Activated CD4-positive, alpha-beta memory T cell treated with anti-CD3 and anti-CD28 coated beads, Interleukin-2, amount 10 ng/mL, durations not matched to agents 7 days and 5 days (primary cell): ENCODE data around the gene MYOD1. TPM values are rescaled to one million over a fixed set of nuclear protein-coding genes. Genes with fewer than 3 reads are reported as not detected.

ENCODE experiments used
- CTCF ChIA-PET: fragments of 350-600 bp; sonication (Branson Sonifier 250); formaldehyde crosslinking; loops from one replicate; lab custom pipeline; 2021; ENCODE audit warnings: antibody characterized with exemption, inconsistent platforms; lab: Charles Lee
- POLR2A ChIA-PET: fragments of 350-600 bp; sonication (Branson Sonifier 250); formaldehyde crosslinking; loops from one replicate; lab custom pipeline; 2021; ENCODE audit warnings: antibody characterized with exemption; lab: Charles Lee
- DNase-seq: peaks from one replicate; pipeline ENCODE4 v3.0.0-alpha.2; 2020
- H3K27ac Mint-ChIP-seq: one replicate; pipeline ENCODE4 v1.8.0; 2021; ENCODE audit warnings: mild to moderate bottlenecking, mixed read lengths
- H3K27me3 Mint-ChIP-seq: one replicate; pipeline ENCODE4 v1.8.0; 2021; ENCODE audit warnings: mixed read lengths
- H3K36me3 Mint-ChIP-seq: one replicate; pipeline ENCODE4 v1.8.0; 2021; ENCODE audit warnings: low read depth, mixed read lengths
- H3K4me1 Mint-ChIP-seq: one replicate; pipeline ENCODE4 v1.8.0; 2021; ENCODE audit warnings: mixed read lengths
- H3K4me3 Mint-ChIP-seq: one replicate; pipeline ENCODE4 v1.8.0; 2021; ENCODE audit warnings: mild to moderate bottlenecking, mixed read lengths
- H3K9me3 Mint-ChIP-seq: one replicate; pipeline ENCODE4 v1.8.0; 2021; ENCODE audit warnings: mixed read lengths
- total RNA-seq, 2 experiments: library from RNA; stranded (reverse); gene quantifications; one replicate each; pipeline ENCODE4 v1.2.3, GENCODE V29; 2021

The MYOD1 gene
- total RNA-seq, 2 experiments from 2014 or later: not detected

GRCh38 chr11:17766590-17766989, 47.2 kb downstream of the MYOD1 start:
- no peak overlapping the region for H3K27ac Mint-ChIP-seq
- ChIA-PET CTCF (interaction anchor here (0.7 kb wide), 1 partner anchor 221 kb away, joined by 6 read pairs; no protein-coding TSS in a partner anchor), POLR2A (no interaction called here)
- DNase-seq: no peak
- H3K36me3 Mint-ChIP-seq: no peaks in the 10 kb centered on the region
- H3K9me3 Mint-ChIP-seq: no peaks in the 10 kb centered on the region
- H3K4me3 Mint-ChIP-seq: no peak overlapping the region
- no peaks in the 10 kb centered on the region for H3K27me3 Mint-ChIP-seq
- no peaks in the 10 kb centered on the region for H3K4me1 Mint-ChIP-seq

GRCh38 chr11:17767301-17767885, 48.0 kb downstream of the MYOD1 start:
- CTCF ChIA-PET: interaction anchor here (0.7 kb wide), 1 partner anchor 27 kb away, joined by 3 read pairs; no protein-coding TSS in a partner anchor
- H3K4me1 Mint-ChIP-seq: no peaks in the 10 kb centered on the region

GRCh38 chr11:17767914-17768313, 48.5 kb downstream of the MYOD1 start:
- Mint-ChIP-seq H3K4me3 (no peak overlapping the region), H3K27me3 (no peaks in the 10 kb centered on the region), H3K4me1 (no peaks in the 10 kb centered on the region), H3K27ac (no peak overlapping the region), H3K9me3 (no peaks in the 10 kb centered on the region), H3K36me3 (no peaks in the 10 kb centered on the region)
- ChIA-PET POLR2A (no interaction called here), CTCF (no interaction called here)
- DNase-seq: no peak

More at GRCh38 chr11:17767301-17767885, 48.0 kb downstream of the MYOD1 start:
- Mint-ChIP-seq H3K9me3 (no peaks in the 10 kb centered on the region), H3K27me3 (no peaks in the 10 kb centered on the region), H3K36me3 (no peaks in the 10 kb centered on the region), H3K4me3 (no peak overlapping the region), H3K27ac (no peak overlapping the region)
- DNase-seq: no peak
- POLR2A ChIA-PET: no interaction called here

- Mint-ChIP-seq H3K27me3 (no peaks in the 10 kb centered on the region), H3K36me3 (no peaks in the 10 kb centered on the region), H3K4me1 (no peaks in the 10 kb centered on the region), H3K27ac (no peak overlapping the region), H3K9me3 (no peaks in the 10 kb centered on the region), H3K4me3 (no peak overlapping the region)
- POLR2A ChIA-PET: no interaction called here
- CTCF ChIA-PET: interaction anchor here (0.6 to 0.7 kb wide), 2 partner anchors 97 to 475 kb away, joined by 3 read pairs; no protein-coding TSS in a partner anchor
- no peak for DNase-seq
Observed at GRCh38 chr11:17768547-17768946, 49.2 kb downstream of the MYOD1 start.

GRCh38 chr11:17769218-17769617, 49.8 kb downstream of the MYOD1 start:
- H3K4me3 Mint-ChIP-seq: no peak overlapping the region
- ChIA-PET POLR2A (no interaction called here), CTCF (interaction anchor here (0.6 to 0.7 kb wide), 2 partner anchors 96 to 475 kb away, joined by 3 read pairs; no protein-coding TSS in a partner anchor)
- H3K27me3 Mint-ChIP-seq: no peaks in the 10 kb centered on the region
- H3K9me3 Mint-ChIP-seq: no peaks in the 10 kb centered on the region
- no peaks in the 10 kb centered on the region for H3K36me3 Mint-ChIP-seq
- H3K27ac Mint-ChIP-seq: no peak overlapping the region
- DNase-seq: no peak
- no peaks in the 10 kb centered on the region for H3K4me1 Mint-ChIP-seq

- Mint-ChIP-seq H3K36me3 (no peaks in the 10 kb centered on the region), H3K9me3 (no peaks in the 10 kb centered on the region), H3K4me3 (no peak overlapping the region), H3K27me3 (no peaks in the 10 kb centered on the region), H3K27ac (no peak overlapping the region), H3K4me1 (no peaks in the 10 kb centered on the region)
- ChIA-PET CTCF (no interaction called here), POLR2A (no interaction called here)
- DNase-seq: no peak
Observed at GRCh38 chr11:17770048-17770652, 50.8 kb downstream of the MYOD1 start.

- H3K4me3 Mint-ChIP-seq: no peak overlapping the region
- POLR2A ChIA-PET: no interaction called here
- no peaks in the 10 kb centered on the region for H3K36me3 Mint-ChIP-seq
- no peaks in the 10 kb centered on the region for H3K27me3 Mint-ChIP-seq
- H3K27ac Mint-ChIP-seq: no peak overlapping the region
- H3K9me3 Mint-ChIP-seq: no peaks in the 10 kb centered on the region
- no peaks in the 10 kb centered on the region for H3K4me1 Mint-ChIP-seq
- no peak for DNase-seq
- CTCF ChIA-PET: no interaction called here
Observed at GRCh38 chr11:17770917-17771316, 51.5 kb downstream of the MYOD1 start.

- H3K27me3 Mint-ChIP-seq: no peaks in the 10 kb centered on the region
- H3K36me3 Mint-ChIP-seq: no peaks in the 10 kb centered on the region
- H3K4me1 Mint-ChIP-seq: no peaks in the 10 kb centered on the region
- ChIA-PET CTCF (no interaction called here), POLR2A (no interaction called here)
- no peak overlapping the region for H3K4me3 Mint-ChIP-seq
- H3K9me3 Mint-ChIP-seq: no peaks in the 10 kb centered on the region
- no peak for DNase-seq
- no peak overlapping the region for H3K27ac Mint-ChIP-seq
Observed at GRCh38 chr11:17771415-17771814, 52.0 kb downstream of the MYOD1 start.

Other genes with a start within 250 kb of the MYOD1 start
- not detected for gene ABCC8, start 242.7 kb upstream of the MYOD1 start, total RNA-seq
- not detected for gene USH1C, start 175.2 kb upstream of the MYOD1 start, total RNA-seq
- gene OTOG, start 172.3 kb upstream of the MYOD1 start, total RNA-seq: not detected
- gene KCNC1, start 15.2 kb downstream of the MYOD1 start, total RNA-seq: not detected